Suppressor macrophage treated with lipopolysaccharide for 4 hours (primary cell): ENCODE results near the gene PREP.

Experiments
- DNase-seq: peaks from one replicate; pipeline ENCODE4 v3.0.0-alpha.2; 2020

Gene PREP

GRCh38 chr6:105302617-105303128, 100.2 kb downstream of the PREP start:
- no peak for DNase-seq

- DNase-seq = no peak
Observed at GRCh38 chr6:105301756-105302616, 100.9 kb downstream of the PREP start.

GRCh38 chr6:105301072-105301503, 101.8 kb downstream of the PREP start:
- no peak for DNase-seq

GRCh38 chr6:105300090-105300489, 102.8 kb downstream of the PREP start:
- DNase-seq = no peak

- DNase-seq = no peak
Observed at GRCh38 chr6:105294129-105294528, 108.8 kb downstream of the PREP start.

- no peak for DNase-seq
Observed at GRCh38 chr6:105292689-105293339, 110.1 kb downstream of the PREP start.

GRCh38 chr6:105291525-105291924, 111.4 kb downstream of the PREP start:
- no peak for DNase-seq

- DNase-seq = no peak
Observed at GRCh38 chr6:105282631-105283585, 120.0 kb downstream of the PREP start.

- no peak for DNase-seq
Observed at GRCh38 chr6:105280033-105280432, 122.8 kb downstream of the PREP start.

- DNase-seq = no peak
Observed at GRCh38 chr6:105279463-105279862, 123.4 kb downstream of the PREP start.

- no peak for DNase-seq
Observed at GRCh38 chr6:105278813-105279212, 124.1 kb downstream of the PREP start.

- no peak for DNase-seq
Observed at GRCh38 chr6:105278035-105278434, 124.8 kb downstream of the PREP start.

GRCh38 chr6:105276374-105276773, 126.5 kb downstream of the PREP start:
- no peak for DNase-seq

GRCh38 chr6:105275542-105275941, 127.3 kb downstream of the PREP start:
- DNase-seq = no peak

- DNase-seq = no peak
Observed at GRCh38 chr6:105274678-105275077, 128.2 kb downstream of the PREP start.

GRCh38 chr6:105273589-105273988, 129.3 kb downstream of the PREP start:
- no peak for DNase-seq

- no peak for DNase-seq
Observed at GRCh38 chr6:105272786-105273185, 130.1 kb downstream of the PREP start.

GRCh38 chr6:105270511-105270910, 132.4 kb downstream of the PREP start:
- DNase-seq = no peak

GRCh38 chr6:105269390-105269789, 133.5 kb downstream of the PREP start:
- no peak for DNase-seq

GRCh38 chr6:105263685-105264610, 138.9 kb downstream of the PREP start:
- no peak for DNase-seq
